K562 (cell line): Measurements from ENCODE around the gene PUS10. TPM values are rescaled to one million over a fixed set of nuclear protein-coding genes. Genes with fewer than 3 reads are reported as not detected.
A peak's percentile ranks its signal among the peaks of the same experiment; 100 is the strongest.

Source experiments
- CEBPG ChIP-seq, 3 experiments: fragments of 200-800 bp in 1 of 3; sonication (Bioruptor generic) in 1 of 3; sonication (generic) in 1 of 3; formaldehyde crosslinking in 1 of 3; IDR thresholded peaks in 2 of 3; conservative IDR thresholded peaks in 1 of 3; 2 replicates each; pipeline versions ENCODE4 v1.6.1 to v1.8.0; 2016 to 2022; ENCODE audit warnings: missing compliant biosample characterization in 2 of 3, missing genetic modification characterization in 2 of 3, mild to moderate bottlenecking in 1 of 3, missing genetic modification reagents in 1 of 3
- E2F1 ChIP-seq: sonication (generic); formaldehyde crosslinking; IDR thresholded peaks from 2 replicates; pipeline ENCODE4 v1.8.1; 2023; ENCODE audit warnings: mild to moderate bottlenecking, missing genetic modification reagents, moderate library complexity
- EP300 ChIP-seq: IDR thresholded peaks from 2 replicates; pipeline ENCODE4 v1.6.1; 2012; ENCODE audit warnings: low read length, improper control_type of control experiment
- HDAC1 ChIP-seq, 2 experiments: fragments of 450-650 bp; IDR thresholded peaks; 2 replicates each; pipeline ENCODE4 v1.6.1; 2016 to 2017; ENCODE audit warnings: inconsistent platforms in 1 of 2, mild to moderate bottlenecking in 1 of 2, moderate library complexity in 1 of 2
- HDAC8 ChIP-seq: fragments of 450-650 bp; IDR thresholded peaks from 2 replicates; pipeline ENCODE4 v1.6.1; 2016; ENCODE audit warnings: mild to moderate bottlenecking, missing genetic modification characterization, moderate library complexity, missing compliant biosample characterization
- HNRNPUL1 ChIP-seq: fragments of 200-400 bp; formaldehyde crosslinking; IDR thresholded peaks from 2 replicates; pipeline ENCODE4 v1.6.1; 2017; ENCODE audit warnings: low read length
- PATZ1 ChIP-seq: fragments of 250-450 bp; sonication (Bioruptor Pico); IDR thresholded peaks from 2 replicates; pipeline ENCODE4 v1.5.0; 2020; ENCODE audit warnings: mild to moderate bottlenecking, borderline replicate concordance
- RBM25 ChIP-seq: fragments of 200-400 bp; formaldehyde crosslinking; IDR thresholded peaks from 2 replicates; pipeline ENCODE4 v1.6.1; 2018; ENCODE audit warnings: low read length, low read depth, moderate library complexity; ENCODE audit not compliant: severe bottlenecking
- RERE ChIP-seq: sonication (generic); formaldehyde crosslinking; IDR thresholded peaks from 2 replicates; pipeline ENCODE4 v1.8.0; 2023; ENCODE audit warnings: missing genetic modification reagents, mild to moderate bottlenecking, borderline replicate concordance
- RFX7 ChIP-seq: fragments of 250-450 bp; sonication (Bioruptor Pico); IDR thresholded peaks from 2 replicates; pipeline ENCODE4 v1.5.1; 2021; ENCODE audit warnings: mild to moderate bottlenecking
- SAP30 ChIP-seq: fragments of 200-600 bp; sonication (generic); IDR thresholded peaks from 2 replicates; pipeline ENCODE4 v1.6.1; 2012; ENCODE audit warnings: borderline replicate concordance, low read depth, mild to moderate bottlenecking, moderate library complexity, low read length, control low read depth, inconsistent platforms; ENCODE audit not compliant: insufficient read depth, poor library complexity, severe bottlenecking
- SUPT5H ChIP-seq: fragments of 450-650 bp; IDR thresholded peaks from 2 replicates; pipeline ENCODE4 v1.6.1; 2016
- TCF7 ChIP-seq: sonication (generic); IDR thresholded peaks from 2 replicates; pipeline ENCODE4 v1.6.1; 2016; ENCODE audit warnings: antibody characterized with exemption, borderline replicate concordance
- VEZF1 ChIP-seq: fragments of 200-800 bp; sonication (Bioruptor generic); IDR thresholded peaks from 2 replicates; pipeline ENCODE4 v1.6.1; 2017; ENCODE audit warnings: missing genetic modification characterization, missing compliant biosample characterization
- ZNF12 ChIP-seq: sonication (generic); formaldehyde crosslinking; IDR thresholded peaks from 2 replicates; pipeline ENCODE4 v1.4.0; 2020; ENCODE audit warnings: mild to moderate bottlenecking, missing genetic modification reagents
- polyA plus RNA-seq, 8 experiments: library from polyadenylated mRNA; depleted of rRNA in 4 of 8; stranded (reverse) in 5 of 8; unstranded in 3 of 8; fragments of >200 nt; fragmentation: Nextera tagmentation in 2 of 8; fragmentation: Illumina TruSeq in 1 of 8; extraction: Ambion mirVana in 2 of 8; extraction: Trizol in 1 of 8; gene quantifications; 2 replicates each; pipeline versions ENCODE4 v1.2.1 to v1.2.3, GENCODE V29; 2011 to 2014; ENCODE audit warnings: inconsistent platforms in 1 of 8, missing spikeins in 1 of 8
- total RNA-seq, 7 experiments: library from RNA; depleted of rRNA in 6 of 7; stranded (reverse); fragments of >200 nt in 6 of 7; fragmentation: Illumina TruSeq in 2 of 7; extraction: Trizol in 2 of 7; gene quantifications; 2 replicates each; pipeline versions ENCODE4 v1.2.1 to v1.2.3, GENCODE V29; 2011 to 2021; ENCODE audit warnings: low replicate concordance in 1 of 7

Gene PUS10
- total and polyA plus RNA-seq, 9 of the 15 experiments (the other 6 are each of a cell fraction or from before 2014, with no cell fraction given): 5.0 to 10.7 (median 7.6) TPM

- TF ChIP-seq CEBPG (CRISPR knock-in tag; IDR thresholded peaks at IDR 0.05) (no peak), CEBPG (tag; conservative IDR thresholded peaks at IDR 0.05 in 1 of 2, IDR thresholded peaks at IDR 0.05 in 1 of 2) (peak in 1 of 2 experiments; percentile 82; a peak in 2 of 4 replicates), HDAC8 (tag) (no peak), RERE (CRISPR knock-in tag) (no peak), ZNF12 (CRISPR knock-in tag) (no peak), TCF7 (no peak), HNRNPUL1 (no peak), EP300 (peak; percentile 29; the same call in 1 of the 2 replicates), SUPT5H (no peak), HDAC1 (IDR thresholded peaks at IDR 0.05) (no peak), RBM25 (no peak), SAP30 (no peak), RFX7 (CRISPR knock-in tag) (no peak), E2F1 (CRISPR knock-in tag) (no peak), VEZF1 (CRISPR knock-in tag) (peak; percentile 35; the same call in 1 of the 2 replicates), PATZ1 (CRISPR knock-in tag) (no peak)
Observed at GRCh38 chr2:60989259-60989658, 28.8 kb downstream of the PUS10 start (continued).
